Activated T-cell treated with anti-CD3 and anti-CD28 coated beads, Interleukin-2, amount 50 U/mL, for 72 hours (primary cell): Measurements from ENCODE around the gene PPARD. TPM values are rescaled to one million over a fixed set of nuclear protein-coding genes. Genes with fewer than 3 reads are reported as not detected.

Experiments
- ATAC-seq, 2 donors: fragments of 150-1000 bp; cut with Tn5 transposase; replicated peaks in 1 of 2; 2 replicates each; pipeline ENCODE4 v1.10.0; 2021; ENCODE audit warnings: moderate library complexity in 2 of 2, mild to moderate bottlenecking in 1 of 2
- DNase-seq, 2 donors: peaks; one replicate each; pipeline ENCODE4 v3.0.0; 2021 to 2022; ENCODE audit warnings: mixed read lengths in 1 of 2
- H3K27ac Mint-ChIP-seq: one replicate; pipeline ENCODE4 v1.8.0; 2022; ENCODE audit warnings: mild to moderate bottlenecking, moderate library complexity, mixed read lengths
- H3K27me3 Mint-ChIP-seq: one replicate; pipeline ENCODE4 v1.8.0; 2022; ENCODE audit warnings: low read depth, mixed read lengths
- H3K36me3 Mint-ChIP-seq, 2 donors: one replicate each; pipeline ENCODE4 v1.8.0; 2022; ENCODE audit warnings: mixed read lengths in 2 of 2, mild to moderate bottlenecking in 1 of 2; ENCODE audit not compliant: insufficient read depth in 2 of 2
- H3K4me1 Mint-ChIP-seq: one replicate; pipeline ENCODE4 v1.8.0; 2022; ENCODE audit warnings: low read depth, mixed read lengths
- H3K4me3 Mint-ChIP-seq, 2 donors: one replicate each; pipeline ENCODE4 v1.8.0; 2022; ENCODE audit warnings: mild to moderate bottlenecking in 2 of 2, mixed read lengths in 2 of 2, moderate library complexity in 2 of 2
- H3K9me3 Mint-ChIP-seq, 2 donors: one replicate each; pipeline ENCODE4 v1.8.0; 2022; ENCODE audit warnings: mixed read lengths in 2 of 2
- total RNA-seq, 2 donors: library from RNA; stranded (reverse); gene quantifications; one replicate each; pipeline ENCODE4 v1.2.3, GENCODE V29; 2022

The PPARD gene
- total RNA-seq, 2 donors from 2014 or later: 24.1 to 27.9 TPM

- Mint-ChIP-seq H3K4me1 (peaks cover 22% of the 10 kb centered on the region), H3K27ac (peak overlapping the region; percentile 3), H3K27me3 (no peaks in the 10 kb centered on the region), H3K4me3 (peak overlapping the region in 1 of 2 donors; percentile 35), H3K9me3 (no peaks in the 10 kb centered on the region), H3K36me3 (no peaks in the 10 kb centered on the region)
- DNase-seq (peak in 1 of 2 donors; percentile 19), ATAC-seq (peak in 1 of 2 donors; percentile 75)
Observed at GRCh38 chr6:35402136-35402855, 59.9 kb downstream of the PPARD start.

DNA sequence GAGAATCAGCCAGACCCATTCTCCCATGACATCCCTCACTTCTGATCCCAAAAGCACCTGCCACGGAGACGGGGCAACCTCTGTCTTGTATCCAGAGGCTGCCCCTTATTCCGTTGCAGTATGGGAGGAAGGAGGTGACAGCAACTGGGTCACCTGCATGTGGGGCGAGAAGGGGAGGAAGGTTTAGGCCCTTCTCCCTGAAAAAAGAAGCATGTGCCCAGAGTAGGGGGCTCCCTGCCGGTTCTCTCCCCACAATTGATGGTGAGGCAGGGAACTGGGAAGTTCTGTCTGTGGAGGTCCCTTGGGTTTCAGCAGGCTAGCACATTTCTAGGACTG lies 60.5 kb downstream of the PPARD start:
- H3K27ac Mint-ChIP-seq: no peak overlapping the region
- no peak overlapping the region for H3K4me3 Mint-ChIP-seq
- H3K9me3 Mint-ChIP-seq: no peaks in the 10 kb centered on the region
- no peaks in the 10 kb centered on the region for H3K36me3 Mint-ChIP-seq
- no peaks in the 10 kb centered on the region for H3K27me3 Mint-ChIP-seq
- no peak for ATAC-seq
- H3K4me1 Mint-ChIP-seq: peaks cover 19% of the 10 kb centered on the region
- no peak for DNase-seq

GRCh38 chr6:35403544-35404442 lies 61.4 kb downstream of the PPARD start:
- Mint-ChIP-seq H3K36me3 (no peaks in the 10 kb centered on the region), H3K4me3 (no peak overlapping the region), H3K9me3 (no peaks in the 10 kb centered on the region), H3K27me3 (no peaks in the 10 kb centered on the region), H3K4me1 (peaks cover 19% of the 10 kb centered on the region), H3K27ac (peak overlapping the region; percentile 34)
- DNase-seq (no peak), ATAC-seq (no peak)

DNA sequence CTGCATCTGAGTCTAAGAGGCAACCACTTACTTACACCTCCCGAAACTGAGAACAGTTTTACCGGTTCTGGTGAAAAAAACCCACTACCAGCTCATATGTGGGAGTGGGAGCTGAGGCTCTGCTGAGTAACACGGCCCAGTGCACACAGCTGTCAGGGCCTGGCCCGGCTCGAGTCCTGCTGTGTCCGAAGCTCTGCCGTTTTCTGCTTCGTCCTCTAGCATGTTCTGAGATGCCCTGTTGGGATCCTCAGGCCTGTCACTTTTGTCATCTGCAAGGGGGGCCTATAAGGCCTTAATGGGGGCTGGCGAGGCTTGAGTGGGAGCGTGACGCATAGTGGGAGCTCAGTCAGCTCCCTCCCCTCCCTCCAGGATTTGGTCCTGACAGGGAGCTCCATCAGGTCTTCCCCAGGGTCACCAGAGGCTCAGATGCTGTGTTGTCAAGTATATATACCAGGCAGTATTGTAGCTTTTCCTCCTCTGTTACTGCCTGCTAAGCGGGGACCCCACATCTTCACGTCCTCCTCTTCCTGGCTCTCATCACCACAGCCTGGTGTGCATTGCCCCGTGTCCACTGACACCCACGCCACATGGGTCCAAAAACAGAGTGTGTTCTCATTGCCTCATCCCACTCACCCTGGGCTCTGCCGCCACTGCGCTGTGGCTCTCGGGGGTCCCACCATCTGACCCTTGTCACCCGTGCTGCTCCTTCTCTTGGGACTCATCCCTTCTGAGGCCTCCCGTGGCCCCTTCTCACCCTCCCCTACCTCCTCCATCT lies 64.5 kb downstream of the PPARD start:
- no peak for DNase-seq
- peaks cover 0 to 3% of the 10 kb centered on the region in 2 donors for H3K36me3 Mint-ChIP-seq
- H3K4me3 Mint-ChIP-seq: no peak overlapping the region
- H3K4me1 Mint-ChIP-seq: peaks cover 29% of the 10 kb centered on the region
- H3K9me3 Mint-ChIP-seq: no peaks in the 10 kb centered on the region
- no peak for ATAC-seq
- H3K27me3 Mint-ChIP-seq: no peaks in the 10 kb centered on the region
- no peak overlapping the region for H3K27ac Mint-ChIP-seq

GRCh38 chr6:35409245-35409644 lies 66.9 kb downstream of the PPARD start:
- H3K4me1 Mint-ChIP-seq: peaks cover 22% of the 10 kb centered on the region
- no peak overlapping the region for H3K4me3 Mint-ChIP-seq
- ATAC-seq: no peak
- peaks cover 5 to 6% of the 10 kb centered on the region in 2 donors for H3K36me3 Mint-ChIP-seq
- no peak for DNase-seq
- no peak overlapping the region for H3K27ac Mint-ChIP-seq
- no peaks in the 10 kb centered on the region for H3K9me3 Mint-ChIP-seq
- no peaks in the 10 kb centered on the region for H3K27me3 Mint-ChIP-seq

- Mint-ChIP-seq H3K36me3 (peaks cover 5 to 6% of the 10 kb centered on the region in 2 donors), H3K27me3 (no peaks in the 10 kb centered on the region), H3K9me3 (no peaks in the 10 kb centered on the region), H3K4me1 (peaks cover 31% of the 10 kb centered on the region), H3K4me3 (no peak overlapping the region), H3K27ac (no peak overlapping the region)
- ATAC-seq: no peak
- DNase-seq: no peak
Observed at GRCh38 chr6:35410131-35410530, 67.8 kb downstream of the PPARD start.

- no peak for DNase-seq
- peaks cover 34% of the 10 kb centered on the region for H3K4me1 Mint-ChIP-seq
- H3K4me3 Mint-ChIP-seq: peak overlapping the region in 1 of 2 donors; percentile 35
- ATAC-seq: peak; percentile 43 to 45
- H3K36me3 Mint-ChIP-seq: peaks cover 6 to 8% of the 10 kb centered on the region in 2 donors
- no peak overlapping the region for H3K27ac Mint-ChIP-seq
- no peaks in the 10 kb centered on the region for H3K27me3 Mint-ChIP-seq
- H3K9me3 Mint-ChIP-seq: no peaks in the 10 kb centered on the region
Observed at GRCh38 chr6:35411066-35411465, 68.7 kb downstream of the PPARD start.

DNA sequence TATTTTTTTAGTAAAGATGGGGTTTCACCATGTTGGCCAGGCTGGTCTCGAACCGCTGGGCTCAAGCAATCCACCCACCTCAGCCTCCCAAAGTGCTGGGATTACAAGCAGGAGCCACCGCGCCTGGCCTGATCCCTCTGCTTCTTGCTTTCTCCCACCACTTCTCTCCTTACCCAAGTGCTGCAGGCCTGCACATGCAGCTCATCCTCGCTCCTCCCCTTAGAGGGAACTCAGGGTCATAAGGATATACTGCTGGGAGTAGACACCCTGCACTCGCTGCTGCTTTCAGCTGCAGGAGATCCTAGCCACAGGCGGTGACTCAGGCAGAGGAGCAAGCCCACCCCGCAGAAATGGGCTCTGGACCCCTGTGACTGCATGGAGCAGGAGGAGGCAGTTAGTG lies 69.7 kb downstream of the PPARD start:
- Mint-ChIP-seq H3K9me3 (no peaks in the 10 kb centered on the region), H3K4me3 (no peak overlapping the region), H3K27me3 (no peaks in the 10 kb centered on the region), H3K4me1 (peaks cover 32% of the 10 kb centered on the region), H3K27ac (no peak overlapping the region), H3K36me3 (peaks cover 8 to 9% of the 10 kb centered on the region in 2 donors)
- DNase-seq (no peak), ATAC-seq (no peak)

GRCh38 chr6:35413911-35414310 lies 71.6 kb downstream of the PPARD start:
- no peak overlapping the region for H3K27ac Mint-ChIP-seq
- DNase-seq (no peak), ATAC-seq (no peak)
- no peak overlapping the region for H3K4me3 Mint-ChIP-seq
- peaks cover 48% of the 10 kb centered on the region for H3K4me1 Mint-ChIP-seq
- H3K36me3 Mint-ChIP-seq: peaks cover 10 to 11% of the 10 kb centered on the region in 2 donors
- H3K27me3 Mint-ChIP-seq: no peaks in the 10 kb centered on the region
- no peaks in the 10 kb centered on the region for H3K9me3 Mint-ChIP-seq

DNA sequence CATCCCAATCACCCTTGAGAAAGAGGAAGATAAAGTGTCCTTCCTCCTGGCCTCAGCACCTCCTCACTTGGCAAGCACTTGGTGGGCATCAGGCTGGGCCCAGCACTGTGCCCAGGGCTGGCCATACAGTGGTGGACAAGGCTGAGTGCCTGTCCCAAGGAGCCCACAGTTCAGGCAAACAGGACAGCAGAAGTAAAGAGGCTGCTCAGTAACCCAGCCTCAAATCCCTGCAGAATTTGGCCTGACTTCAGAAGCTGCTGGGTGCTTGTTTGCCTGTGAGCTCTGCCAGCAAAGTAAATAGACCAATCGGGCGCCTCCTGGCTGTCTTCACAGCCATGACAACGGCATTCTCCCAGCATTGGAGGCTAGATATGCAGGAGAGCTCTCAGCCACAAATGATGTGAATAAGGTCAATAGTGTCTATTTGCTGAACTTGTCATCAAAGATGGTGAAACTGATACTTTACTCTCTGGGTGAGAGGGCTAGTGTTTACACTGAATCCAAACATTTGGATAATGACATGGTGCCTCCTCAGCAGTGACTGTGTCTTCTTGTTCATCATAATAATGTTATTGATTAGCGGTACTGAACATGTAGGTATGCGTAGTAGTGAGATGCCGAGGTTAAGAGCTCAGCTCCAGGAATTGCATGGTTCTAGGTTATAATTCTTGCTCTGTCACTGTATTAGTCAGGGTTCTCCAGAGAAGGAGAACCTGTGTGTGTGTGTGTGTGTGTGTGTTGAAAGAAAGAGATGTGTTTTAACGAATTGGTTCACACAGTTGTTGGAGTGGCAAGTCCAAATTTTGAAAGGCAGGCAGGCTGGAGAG lies 72.9 kb downstream of the PPARD start:
- H3K27ac Mint-ChIP-seq: no peak overlapping the region
- H3K9me3 Mint-ChIP-seq: no peaks in the 10 kb centered on the region
- peaks cover 48% of the 10 kb centered on the region for H3K4me1 Mint-ChIP-seq
- no peaks in the 10 kb centered on the region for H3K27me3 Mint-ChIP-seq
- peaks cover 10 to 11% of the 10 kb centered on the region in 2 donors for H3K36me3 Mint-ChIP-seq
- H3K4me3 Mint-ChIP-seq: no peak overlapping the region
- ATAC-seq (peak in 1 of 2 donors; percentile 61), DNase-seq (peak in 1 of 2 donors; percentile 23)

- ATAC-seq: peak; percentile 22 to 35
- H3K27me3 Mint-ChIP-seq: no peaks in the 10 kb centered on the region
- H3K36me3 Mint-ChIP-seq: peaks cover 8 to 9% of the 10 kb centered on the region in 2 donors
- peak overlapping the region; percentile 17 to 48 for H3K4me3 Mint-ChIP-seq
- H3K9me3 Mint-ChIP-seq: no peaks in the 10 kb centered on the region
- peaks cover 38% of the 10 kb centered on the region for H3K4me1 Mint-ChIP-seq
- no peak for DNase-seq
- peak overlapping the region; percentile 75 for H3K27ac Mint-ChIP-seq
Observed at GRCh38 chr6:35417979-35418661, 75.8 kb downstream of the PPARD start.

- peaks cover 6 to 9% of the 10 kb centered on the region in 2 donors for H3K36me3 Mint-ChIP-seq
- H3K27me3 Mint-ChIP-seq: no peaks in the 10 kb centered on the region
- H3K4me1 Mint-ChIP-seq: peaks cover 35% of the 10 kb centered on the region
- DNase-seq: no peak
- no peaks in the 10 kb centered on the region for H3K9me3 Mint-ChIP-seq
- H3K4me3 Mint-ChIP-seq: no peak overlapping the region
- no peak overlapping the region for H3K27ac Mint-ChIP-seq
- no peak for ATAC-seq
Observed at GRCh38 chr6:35419417-35419816, 77.1 kb downstream of the PPARD start.
